ENCODE data around the gene TTLL8.
A peak's percentile ranks its signal among the peaks of the same experiment; 100 is the strongest.

DNA sequence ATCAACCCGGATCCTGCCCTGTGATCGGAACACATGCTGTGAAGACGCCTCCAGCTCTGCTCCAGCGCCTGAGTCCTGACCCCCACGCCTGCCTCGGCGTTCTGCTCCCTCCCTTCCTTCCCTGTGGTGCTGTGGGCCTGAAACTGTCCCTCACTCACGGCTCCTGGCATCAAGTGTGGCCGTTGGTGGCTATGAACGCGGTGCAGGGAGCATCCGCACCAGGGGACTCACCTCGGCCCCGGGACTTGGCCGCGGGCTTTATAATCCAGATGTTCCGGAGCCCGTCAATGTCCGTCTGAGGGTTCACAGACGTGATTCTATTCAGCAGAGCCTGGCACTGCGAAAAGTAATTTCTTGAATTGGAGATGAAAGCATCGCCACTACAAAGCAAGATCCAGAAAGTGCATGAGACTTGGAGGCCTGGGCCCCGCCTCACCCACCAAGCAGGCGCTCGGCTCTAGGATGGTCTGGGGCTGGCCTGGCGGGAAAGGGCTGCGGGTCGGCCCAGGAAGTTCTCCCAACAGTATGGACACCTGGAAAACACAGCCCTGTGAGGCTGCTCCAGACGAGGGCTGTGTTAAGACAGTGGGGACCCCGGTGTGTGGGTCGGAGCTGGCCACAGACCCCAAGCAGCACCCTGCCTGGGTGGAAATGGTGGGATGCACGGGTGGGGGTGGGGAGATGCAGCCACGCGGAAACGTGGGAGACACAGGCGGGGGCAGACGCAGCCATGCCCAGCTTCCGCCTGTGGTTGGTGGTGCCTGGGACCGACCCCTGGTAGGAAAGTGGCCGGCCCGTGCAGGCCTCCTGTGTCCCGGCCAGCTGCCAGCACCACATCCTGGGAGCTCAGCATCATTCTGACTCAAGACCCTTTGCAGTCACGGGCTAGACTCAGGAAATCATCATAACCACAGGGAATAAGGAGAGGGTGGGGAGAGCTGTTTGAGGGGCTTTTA, 23.7 kb downstream of the TTLL8 start:
- TF ChIP-seq EZH2 (optimal IDR thresholded peaks at IDR 0.05; ENCODE audit: low read depth, low read length), result no peak
- TF ChIP-seq CTCF (IDR thresholded peaks at IDR 0.05; ENCODE audit: low read length), result no peak
- 0 out of 2 replicates have a peak, but pooled peaks have one; percentile 28 for TF ChIP-seq EZH2phosphoT487 (IDR thresholded peaks at IDR 0.05; ENCODE audit: low read length)
